Hepatocyte (in vitro differentiated cells): Measurements from ENCODE around the gene NEK4. TPM values are rescaled to one million over a fixed set of nuclear protein-coding genes. Genes with fewer than 3 reads are reported as not detected.

Source experiments
- DNase-seq: peaks from one replicate; pipeline ENCODE4 v3.0.0-alpha.2; 2016; ENCODE audit warnings: low spot score
- H2AFZ ChIP-seq: fragments of 200-600 bp; sonication (generic); 2 replicates; pipeline ENCODE4 v1.6.0; 2016; ENCODE audit warnings: antibody characterized with exemption, mild to moderate bottlenecking
- H3K27ac ChIP-seq: fragments of 200-600 bp; sonication (generic); 2 replicates; pipeline ENCODE4 v1.5.1; 2016; ENCODE audit warnings: mild to moderate bottlenecking
- H3K27me3 ChIP-seq: fragments of 200-600 bp; sonication (generic); 2 replicates; pipeline ENCODE4 v1.6.1; 2016
- H3K36me3 ChIP-seq: fragments of 200-600 bp; sonication (generic); replicated peaks from 2 replicates; pipeline ENCODE4 v1.5.1; 2016; ENCODE audit warnings: low read depth; ENCODE audit not compliant: insufficient read depth
- H3K4me1 ChIP-seq: fragments of 200-600 bp; sonication (generic); 2 replicates; pipeline ENCODE4 v1.5.1; 2016; ENCODE audit warnings: mild to moderate bottlenecking, moderate library complexity; ENCODE audit not compliant: insufficient read depth
- H3K4me2 ChIP-seq: fragments of 200-600 bp; sonication (generic); 2 replicates; pipeline ENCODE4 v1.6.0; 2016
- H3K4me3 ChIP-seq: fragments of 200-600 bp; sonication (generic); 2 replicates; pipeline ENCODE4 v1.5.1; 2016; ENCODE audit warnings: mild to moderate bottlenecking
- H3K79me2 ChIP-seq: fragments of 200-600 bp; sonication (generic); 2 replicates; pipeline ENCODE4 v1.6.0; 2017; ENCODE audit warnings: mild to moderate bottlenecking
- H3K9me2 ChIP-seq: fragments of 200-600 bp; sonication (generic); replicated peaks from 2 replicates; pipeline ENCODE4 v1.6.0; 2017; ENCODE audit warnings: mild to moderate bottlenecking; ENCODE audit not compliant: insufficient read depth
- H3K9me3 ChIP-seq: fragments of 200-600 bp; sonication (generic); 2 replicates; pipeline ENCODE4 v1.5.1; 2016; ENCODE audit warnings: low read depth, mild to moderate bottlenecking
- H4K20me1 ChIP-seq: fragments of 200-600 bp; sonication (generic); 2 replicates; pipeline ENCODE4 v1.6.0; 2016; ENCODE audit warnings: mild to moderate bottlenecking; ENCODE audit not compliant: insufficient read depth, poor library complexity, severe bottlenecking
- EZH2 ChIP-seq: fragments of 200-600 bp; sonication (generic); IDR thresholded peaks from 2 replicates; pipeline ENCODE4 v1.6.1; 2016; ENCODE audit warnings: antibody characterized with exemption, mild to moderate bottlenecking, borderline replicate concordance
- EZH2phosphoT487 ChIP-seq: fragments of 200-600 bp; sonication (generic); IDR thresholded peaks from one replicate; pipeline ENCODE4 v1.6.1; 2018; ENCODE audit warnings: antibody characterized with exemption, mild to moderate bottlenecking, low read depth, moderate library complexity; ENCODE audit not compliant: unreplicated experiment, severe bottlenecking
- WGBS: methylation state at CpG from one replicate; pipeline ENCODE4 v1.1.6; 2016; ENCODE audit warnings: low lambda C conversion rate; ENCODE audit errors: missing lambda C conversion rate; 5-methylcytosine and 5-hydroxymethylcytosine counted together
- polyA plus RNA-seq: library from polyadenylated mRNA; unstranded; fragments of >200 nt; fragmentation: Nextera tagmentation; extraction: Ambion mirVana; gene quantifications from 2 replicates; pipeline ENCODE4 v1.2.1, GENCODE V29; 2016
- total RNA-seq: library from RNA; depleted of rRNA; stranded (reverse); fragments of >200 nt; gene quantifications from 2 replicates; pipeline ENCODE4 v1.2.3, GENCODE V29; 2014
- TF ChIP-seq, protein P1 (sequence below): fragments of 200-600 bp; sonication (generic); IDR thresholded peaks from 2 replicates; pipeline ENCODE4 v1.5.1; 2016; ENCODE audit warnings: antibody characterized with exemption, mild to moderate bottlenecking; ENCODE audit not compliant: poor library complexity

The NEK4 gene
- total and polyA plus RNA-seq, 2 experiments from 2014 or later, result 8.0 to 19.2 TPM

DNA sequence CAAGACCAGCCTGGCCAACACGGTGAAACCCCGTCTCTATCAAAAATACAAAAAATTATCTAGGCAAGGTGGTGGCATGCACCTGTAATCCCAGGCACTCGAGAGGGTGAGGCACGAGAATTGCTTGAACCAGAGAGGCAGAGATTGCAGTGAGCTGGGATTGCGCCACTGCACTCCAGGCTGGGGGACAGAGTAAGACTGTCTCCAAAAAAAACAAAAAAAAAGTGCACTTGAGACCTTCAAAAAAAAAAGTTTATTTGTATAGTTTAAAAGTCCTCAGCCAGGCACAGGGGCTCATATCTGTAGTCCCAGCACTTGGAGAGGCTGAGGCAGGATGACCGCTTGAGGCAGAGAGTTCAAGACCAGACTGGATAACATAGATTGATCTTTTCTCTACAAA lies 87.1 kb downstream of the NEK4 start:
- 88% methylated on average over 6 of the region's 6 CpGs for WGBS
- Histone ChIP-seq H3K4me1 (peaks cover 28% of the 10 kb centered on the region), H3K79me2 (peaks cover 92% of the 10 kb centered on the region), H3K4me2 (peak overlapping the region; percentile 81), H3K9me2 (no peaks in the 10 kb centered on the region), H3K27me3 (no peaks in the 10 kb centered on the region), H3K27ac (no peak overlapping the region), H4K20me1 (peaks cover 5% of the 10 kb centered on the region), H3K9me3 (no peaks in the 10 kb centered on the region), H3K4me3 (no peak overlapping the region), H2AFZ (no peak overlapping the region), H3K36me3 (no peaks in the 10 kb centered on the region)
- TF ChIP-seq, protein P1, sequence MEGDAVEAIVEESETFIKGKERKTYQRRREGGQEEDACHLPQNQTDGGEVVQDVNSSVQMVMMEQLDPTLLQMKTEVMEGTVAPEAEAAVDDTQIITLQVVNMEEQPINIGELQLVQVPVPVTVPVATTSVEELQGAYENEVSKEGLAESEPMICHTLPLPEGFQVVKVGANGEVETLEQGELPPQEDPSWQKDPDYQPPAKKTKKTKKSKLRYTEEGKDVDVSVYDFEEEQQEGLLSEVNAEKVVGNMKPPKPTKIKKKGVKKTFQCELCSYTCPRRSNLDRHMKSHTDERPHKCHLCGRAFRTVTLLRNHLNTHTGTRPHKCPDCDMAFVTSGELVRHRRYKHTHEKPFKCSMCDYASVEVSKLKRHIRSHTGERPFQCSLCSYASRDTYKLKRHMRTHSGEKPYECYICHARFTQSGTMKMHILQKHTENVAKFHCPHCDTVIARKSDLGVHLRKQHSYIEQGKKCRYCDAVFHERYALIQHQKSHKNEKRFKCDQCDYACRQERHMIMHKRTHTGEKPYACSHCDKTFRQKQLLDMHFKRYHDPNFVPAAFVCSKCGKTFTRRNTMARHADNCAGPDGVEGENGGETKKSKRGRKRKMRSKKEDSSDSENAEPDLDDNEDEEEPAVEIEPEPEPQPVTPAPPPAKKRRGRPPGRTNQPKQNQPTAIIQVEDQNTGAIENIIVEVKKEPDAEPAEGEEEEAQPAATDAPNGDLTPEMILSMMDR, result no peak
- TF ChIP-seq EZH2, result no peak
- no peak for TF ChIP-seq EZH2phosphoT487
- no peak for DNase-seq

DNA sequence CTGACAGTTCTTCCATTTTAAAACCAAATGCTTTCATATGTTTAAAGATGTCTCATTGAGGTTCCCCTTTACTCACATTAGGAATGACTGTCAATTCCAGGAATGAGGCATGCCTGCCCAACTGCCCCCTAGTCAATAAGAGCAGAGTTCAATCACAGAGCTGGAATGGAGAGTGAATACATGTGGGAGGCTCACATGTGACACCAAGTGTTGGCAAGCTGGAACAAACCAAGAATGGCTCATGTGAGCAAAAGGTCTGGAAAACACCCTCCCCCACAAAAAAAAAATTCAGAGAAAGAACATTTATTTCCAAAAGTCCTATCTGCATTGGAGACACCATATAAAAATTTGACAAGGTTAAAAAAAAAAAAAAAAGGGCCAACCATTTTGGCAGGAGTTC lies 88.7 kb downstream of the NEK4 start:
- no peaks in the 10 kb centered on the region for H3K36me3 ChIP-seq
- H3K27ac ChIP-seq, result peak overlapping the region; percentile 66
- peak; percentile 67 for DNase-seq
- peaks cover 24% of the 10 kb centered on the region for H3K4me1 ChIP-seq
- H3K79me2 ChIP-seq, result peaks cover 91% of the 10 kb centered on the region
- no peak overlapping the region for H2AFZ ChIP-seq
- no peaks in the 10 kb centered on the region for H3K27me3 ChIP-seq
- H3K4me3 ChIP-seq, result no peak overlapping the region
- H3K9me2 ChIP-seq, result no peaks in the 10 kb centered on the region
- H3K9me3 ChIP-seq, result no peaks in the 10 kb centered on the region
- peak overlapping the region; percentile 10 for H3K4me2 ChIP-seq
- H4K20me1 ChIP-seq, result peaks cover 5% of the 10 kb centered on the region
- TF ChIP-seq, protein P1, result peak; percentile 26
- TF ChIP-seq EZH2, result no peak

DNA sequence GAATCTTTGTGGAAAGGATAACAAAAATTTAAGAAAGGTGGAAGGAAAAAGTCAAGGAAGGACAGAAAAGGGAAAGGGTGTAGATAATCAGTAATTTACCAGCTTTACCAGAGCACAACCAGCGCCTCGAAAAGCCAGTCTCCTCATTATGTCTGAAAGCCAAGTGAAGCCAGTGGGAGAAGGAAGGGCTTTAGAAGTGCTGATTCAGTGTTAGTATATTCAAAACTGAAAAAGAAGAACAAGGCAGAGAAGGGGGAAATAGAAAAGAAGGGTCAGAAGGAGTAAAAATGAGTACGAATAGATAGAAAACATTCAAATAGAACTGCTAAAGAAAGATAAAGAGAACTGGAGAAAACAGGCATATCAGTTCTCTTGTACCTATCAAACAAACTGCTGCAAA lies 89.1 kb downstream of the NEK4 start:
- TF ChIP-seq, protein P1, result no peak
- no peak for TF ChIP-seq EZH2
- TF ChIP-seq EZH2phosphoT487, result no peak
- peaks cover 89% of the 10 kb centered on the region for H3K79me2 ChIP-seq
- H3K9me3 ChIP-seq, result no peaks in the 10 kb centered on the region
- no peaks in the 10 kb centered on the region for H3K9me2 ChIP-seq
- H3K36me3 ChIP-seq, result no peaks in the 10 kb centered on the region
- peak overlapping the region; percentile 66 for H3K27ac ChIP-seq
- WGBS, result 90% methylated on average over 3 of the region's 3 CpGs
- H4K20me1 ChIP-seq, result peaks cover 5% of the 10 kb centered on the region
- peak overlapping the region; percentile 10 for H3K4me2 ChIP-seq
- no peak overlapping the region for H3K4me3 ChIP-seq
- H2AFZ ChIP-seq, result no peak overlapping the region
- H3K27me3 ChIP-seq, result no peaks in the 10 kb centered on the region
- no peak for DNase-seq
- H3K4me1 ChIP-seq, result peaks cover 20% of the 10 kb centered on the region

DNA sequence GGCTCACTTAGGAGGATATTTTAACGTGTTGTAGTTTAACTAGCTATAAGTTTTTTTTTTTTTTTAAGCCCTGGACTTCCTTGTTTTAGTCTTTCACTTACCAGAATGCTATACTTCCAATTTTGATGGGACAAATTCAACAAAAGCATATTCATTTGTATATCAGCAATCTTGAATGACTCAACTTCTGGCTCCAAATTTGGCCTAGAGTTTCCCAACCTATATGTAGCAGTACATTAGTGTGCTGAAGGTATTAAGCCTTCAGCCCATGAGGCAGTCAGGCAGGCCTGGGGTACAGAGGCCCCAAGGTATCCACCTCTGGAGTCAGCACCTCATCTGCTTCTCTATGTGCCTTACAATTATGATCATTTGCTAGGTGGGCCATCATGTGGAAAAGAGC lies 90.9 kb downstream of the NEK4 start:
- peaks cover 5% of the 10 kb centered on the region for H4K20me1 ChIP-seq
- WGBS, result 91% methylated on average over 1 of the region's 1 CpG

More for the DNA sequence above, 90.9 kb downstream of the NEK4 start:
- H3K9me3 ChIP-seq, result no peaks in the 10 kb centered on the region
- H3K27ac ChIP-seq, result no peak overlapping the region
- H3K9me2 ChIP-seq, result no peaks in the 10 kb centered on the region
- no peak for DNase-seq
- H3K79me2 ChIP-seq, result peaks cover 88% of the 10 kb centered on the region
- TF ChIP-seq EZH2 (no peak), EZH2phosphoT487 (no peak)
- TF ChIP-seq, protein P1, result no peak
- peaks cover 20% of the 10 kb centered on the region for H3K4me1 ChIP-seq
- H3K4me2 ChIP-seq, result no peak overlapping the region
- no peak overlapping the region for H2AFZ ChIP-seq
- H3K4me3 ChIP-seq, result no peak overlapping the region
- H3K36me3 ChIP-seq, result no peaks in the 10 kb centered on the region
- H3K27me3 ChIP-seq, result no peaks in the 10 kb centered on the region
